GM21515 (cell line): ENCODE results near the gene APBA3.

ENCODE experiments used
- ATAC-seq: cut with Tn5 transposase; IDR thresholded peaks from one replicate; pipeline ENCODE4 v1.9.1; 2021; ENCODE audit not compliant: unreplicated experiment

The APBA3 gene

GRCh38 chr19:3721887-3722442 is 39.5 kb downstream of the APBA3 start:
- no peak for ATAC-seq

GRCh38 chr19:3721131-3721886 is 40.2 kb downstream of the APBA3 start:
- ATAC-seq: no peak

GRCh38 chr19:3720349-3720917 is 41.1 kb downstream of the APBA3 start:
- no peak for ATAC-seq

DNA sequence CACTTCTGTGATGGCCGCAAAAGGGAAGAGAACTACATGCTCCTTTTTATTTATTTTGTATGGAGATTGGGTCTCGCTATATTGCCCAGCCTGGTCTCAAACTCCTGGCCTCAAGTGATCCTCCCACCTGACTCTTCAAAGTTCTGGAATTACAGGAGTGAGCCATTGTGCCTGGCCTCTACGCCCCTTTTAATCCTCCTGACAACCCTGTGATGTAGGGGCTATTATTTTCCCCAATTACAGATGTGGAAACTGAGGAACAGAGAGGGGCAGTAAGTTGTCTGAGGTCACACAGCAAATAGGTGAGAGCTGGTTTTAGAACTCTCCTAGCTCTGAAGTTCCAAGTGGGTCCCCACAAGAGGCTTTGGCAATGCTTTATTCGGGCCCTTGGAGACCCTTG is 41.6 kb downstream of the APBA3 start:
- no peak for ATAC-seq

GRCh38 chr19:3716147-3716668 is 45.3 kb downstream of the APBA3 start:
- ATAC-seq: no peak

DNA sequence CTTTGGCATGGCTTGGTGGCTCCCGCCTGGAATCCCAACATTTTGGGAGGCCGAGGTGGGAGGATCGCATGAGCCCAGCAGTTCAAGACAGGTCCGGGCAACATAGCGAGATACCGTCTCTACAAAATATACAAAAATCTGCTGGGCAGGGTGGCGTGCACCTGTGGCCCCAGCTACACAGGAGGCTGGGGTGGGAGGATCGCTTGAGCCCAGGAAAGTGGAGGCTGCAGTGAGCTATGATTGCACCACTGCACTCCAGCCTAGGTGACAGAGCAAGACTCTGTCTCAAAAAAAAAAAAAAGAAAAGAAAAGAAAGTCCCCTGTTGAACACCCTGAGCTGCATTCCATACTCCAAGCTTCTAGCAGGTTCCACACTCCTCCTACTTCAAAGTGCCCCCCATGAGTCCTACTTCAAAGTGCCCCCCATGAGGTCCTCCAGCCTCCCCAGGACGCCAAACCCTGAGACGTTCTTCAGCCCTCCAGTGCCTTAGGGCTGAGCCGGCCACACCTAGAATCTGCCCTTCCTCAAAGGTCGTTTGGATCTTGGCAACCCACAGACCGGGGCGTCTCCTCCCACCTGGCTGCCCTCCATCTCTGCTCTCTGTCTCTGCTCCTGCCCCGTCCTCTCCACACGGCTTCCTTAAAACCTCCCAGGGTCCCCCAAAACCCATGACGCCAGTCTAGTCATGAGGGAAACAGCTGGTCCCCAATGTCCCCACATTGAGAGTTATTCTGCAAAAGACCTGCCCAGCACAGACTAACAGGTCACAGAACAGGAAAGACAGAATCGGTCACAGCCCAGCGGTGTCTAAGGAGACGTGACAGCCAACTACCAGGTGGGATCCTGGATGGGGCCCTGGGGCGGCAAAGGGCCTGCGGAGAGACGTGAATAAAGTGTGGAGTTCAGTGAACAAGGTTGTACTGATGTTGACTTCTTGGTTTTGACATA is 48.6 kb downstream of the APBA3 start:
- ATAC-seq: no peak

- no peak for ATAC-seq
Observed at GRCh38 chr19:3710265-3710812, 51.2 kb downstream of the APBA3 start.

DNA sequence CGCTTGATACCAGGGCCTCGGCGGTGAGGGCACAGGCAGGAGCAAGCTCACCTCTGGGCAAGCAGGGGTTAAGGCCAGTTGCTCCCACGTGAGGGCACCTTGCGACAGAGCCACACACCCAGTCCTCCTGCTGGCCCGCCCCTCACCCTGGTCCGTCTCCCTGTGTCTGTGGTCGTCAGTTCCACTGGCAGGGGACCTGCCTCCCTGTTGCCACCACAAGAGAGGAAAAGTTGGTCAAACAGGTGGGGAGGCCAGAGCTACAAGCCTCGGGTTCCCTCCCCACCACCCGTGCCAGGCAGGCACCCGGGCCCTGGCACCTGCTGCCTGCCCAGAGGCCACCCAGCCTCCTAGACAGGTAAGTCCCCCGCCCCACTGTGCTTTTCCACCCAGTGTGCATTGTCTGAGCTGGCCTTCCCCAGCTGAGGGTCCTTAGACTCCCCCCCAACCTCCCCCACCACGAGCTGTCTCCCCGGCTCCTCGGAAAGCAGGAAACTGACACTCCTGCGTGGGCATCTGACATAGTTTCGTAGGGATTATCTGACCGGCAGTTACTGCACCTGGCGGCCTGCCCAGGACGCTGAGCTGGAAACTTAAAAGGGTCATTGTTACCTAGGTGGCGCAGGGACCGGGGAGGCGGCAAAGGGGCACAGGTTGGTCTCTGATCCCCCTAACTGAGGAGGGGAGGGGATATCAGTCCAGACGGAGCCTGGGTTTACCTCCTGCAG is 53.1 kb downstream of the APBA3 start, which contains the start of gene TJP3:
TJP3 (plus strand) TSS at position 178 of the 725 bp plus-strand sequence. CDS start 20,049 bp downstream, outside the sequence.
- no peak for ATAC-seq

GRCh38 chr19:3707868-3708206 is 53.7 kb downstream of the APBA3 start:
- ATAC-seq: no peak

DNA sequence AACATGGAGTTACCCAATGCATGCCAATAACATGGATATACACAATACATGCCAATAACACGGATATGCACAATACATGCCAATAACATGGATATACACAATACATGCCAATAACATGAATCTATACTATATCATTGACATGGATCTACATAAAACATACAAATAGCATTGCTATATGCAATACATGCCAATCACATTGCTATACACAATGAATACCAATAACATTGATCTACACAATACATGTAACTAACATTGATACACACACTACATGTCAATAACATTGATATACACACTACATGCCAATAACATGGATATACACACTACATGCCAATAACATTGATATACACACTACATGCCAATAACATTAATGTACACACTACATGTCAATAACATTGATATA is 60.3 kb downstream of the APBA3 start:
- ATAC-seq: no peak
